SK-N-SH treated with all-trans-retinoic acid at 6 μM for 48 hours (cell line): ENCODE results near the gene KCNQ5.

ENCODE experiments used
- ATAC-seq: fragments of 200-7000 bp; cut with Tn5 transposase; 3 replicates; pipeline ENCODE4 v1.9.1; 2020; ENCODE audit warnings: mild to moderate bottlenecking, moderate library complexity
- ARNTL ChIP-seq: fragments of 450-650 bp; formaldehyde crosslinking; IDR thresholded peaks from 2 replicates; pipeline ENCODE4 v1.5.0; 2020; ENCODE audit warnings: low read depth, mild to moderate bottlenecking, moderate library complexity, borderline replicate concordance
- BACH2 ChIP-seq: fragments of 250-450 bp; sonication (Bioruptor Pico); IDR thresholded peaks from 2 replicates; pipeline ENCODE4 v1.9.0; 2021; ENCODE audit warnings: mild to moderate bottlenecking, borderline replicate concordance
- CSDC2 ChIP-seq: fragments of 250-450 bp; sonication (Bioruptor Pico); IDR thresholded peaks from 2 replicates; pipeline ENCODE4 v1.5.0; 2020; ENCODE audit warnings: mild to moderate bottlenecking, moderate library complexity
- ESRRG ChIP-seq: fragments of 250-450 bp; sonication (Bioruptor Pico); IDR thresholded peaks from 2 replicates; pipeline ENCODE4 v1.6.1; 2021; ENCODE audit warnings: mild to moderate bottlenecking
- GLIS3 ChIP-seq: fragments of 250-450 bp; sonication (Bioruptor Pico); IDR thresholded peaks from 2 replicates; pipeline ENCODE4 v1.5.0; 2020; ENCODE audit warnings: mild to moderate bottlenecking, moderate library complexity
- ISL1 ChIP-seq: fragments of 250-450 bp; sonication (Bioruptor Pico); IDR thresholded peaks from 2 replicates; pipeline ENCODE4 v2.1.2; 2022; ENCODE audit warnings: mild to moderate bottlenecking, moderate library complexity
- OSR1 ChIP-seq: fragments of 250-450 bp; sonication (Bioruptor Pico); IDR thresholded peaks from 2 replicates; pipeline ENCODE4 v1.8.0; 2022; ENCODE audit warnings: moderate library complexity, mild to moderate bottlenecking, inconsistent platforms
- PPARA ChIP-seq: fragments of 250-450 bp; sonication (Bioruptor Pico); IDR thresholded peaks from 2 replicates; pipeline ENCODE4 v1.5.0; 2020; ENCODE audit warnings: mild to moderate bottlenecking, borderline replicate concordance
- RARB ChIP-seq: fragments of 250-450 bp; sonication (Bioruptor Pico); IDR thresholded peaks from 2 replicates; pipeline ENCODE4 v1.8.0; 2021; ENCODE audit warnings: mild to moderate bottlenecking, moderate library complexity
- TCF4 ChIP-seq: fragments of 250-450 bp; sonication (Bioruptor Pico); IDR thresholded peaks from 2 replicates; pipeline ENCODE4 v1.8.0; 2021; ENCODE audit warnings: mild to moderate bottlenecking, moderate library complexity, borderline replicate concordance
- TOX ChIP-seq: fragments of 250-450 bp; sonication (Bioruptor Pico); IDR thresholded peaks from 2 replicates; pipeline ENCODE4 v1.8.0; 2021; ENCODE audit warnings: mild to moderate bottlenecking, moderate library complexity, borderline replicate concordance
- ZFP3 ChIP-seq: fragments of 250-450 bp; sonication (Bioruptor Pico); IDR thresholded peaks from 2 replicates; pipeline ENCODE4 v1.5.0; 2020; ENCODE audit warnings: mild to moderate bottlenecking, moderate library complexity
- ZFP30 ChIP-seq: fragments of 450-650 bp; formaldehyde crosslinking; IDR thresholded peaks from 2 replicates; pipeline ENCODE4 v1.5.0; 2022; ENCODE audit warnings: mild to moderate bottlenecking, moderate library complexity
- ZNF565 ChIP-seq: fragments of 450-650 bp; formaldehyde crosslinking; conservative IDR thresholded peaks from 2 replicates; pipeline ENCODE4 v1.5.0; 2020; ENCODE audit warnings: low read depth, mild to moderate bottlenecking, moderate library complexity
- ZNF8 ChIP-seq: fragments of 450-650 bp; formaldehyde crosslinking; IDR thresholded peaks from 2 replicates; pipeline ENCODE4 v1.5.0; 2020; ENCODE audit warnings: mild to moderate bottlenecking, moderate library complexity
- TF ChIP-seq, protein P1 (sequence below): fragments of 250-450 bp; sonication (Bioruptor Pico); IDR thresholded peaks from 2 replicates; pipeline ENCODE4 v1.5.0; 2020; ENCODE audit warnings: mild to moderate bottlenecking, moderate library complexity
- TF ChIP-seq, protein P2 (sequence below): fragments of 250-450 bp; sonication (Bioruptor Pico); IDR thresholded peaks from 2 replicates; pipeline ENCODE4 v1.5.1; 2021; ENCODE audit warnings: mild to moderate bottlenecking, moderate library complexity
- TF ChIP-seq, protein P3 (sequence below): fragments of 250-450 bp; sonication (Bioruptor Pico); IDR thresholded peaks from 2 replicates; pipeline ENCODE4 v1.5.1; 2020; ENCODE audit warnings: low read depth, mild to moderate bottlenecking, moderate library complexity
- TF ChIP-seq, protein P4 (sequence below): fragments of 250-450 bp; sonication (Bioruptor Pico); IDR thresholded peaks from 2 replicates; pipeline ENCODE4 v1.8.0; 2020; ENCODE audit warnings: mild to moderate bottlenecking, moderate library complexity, borderline replicate concordance
- TF ChIP-seq, protein P5 (sequence below): fragments of 250-450 bp; sonication (Bioruptor Pico); IDR thresholded peaks from 2 replicates; pipeline ENCODE4 v1.8.0; 2021; ENCODE audit warnings: low read depth, mild to moderate bottlenecking, moderate library complexity, borderline replicate concordance

KCNQ5 gene

DNA sequence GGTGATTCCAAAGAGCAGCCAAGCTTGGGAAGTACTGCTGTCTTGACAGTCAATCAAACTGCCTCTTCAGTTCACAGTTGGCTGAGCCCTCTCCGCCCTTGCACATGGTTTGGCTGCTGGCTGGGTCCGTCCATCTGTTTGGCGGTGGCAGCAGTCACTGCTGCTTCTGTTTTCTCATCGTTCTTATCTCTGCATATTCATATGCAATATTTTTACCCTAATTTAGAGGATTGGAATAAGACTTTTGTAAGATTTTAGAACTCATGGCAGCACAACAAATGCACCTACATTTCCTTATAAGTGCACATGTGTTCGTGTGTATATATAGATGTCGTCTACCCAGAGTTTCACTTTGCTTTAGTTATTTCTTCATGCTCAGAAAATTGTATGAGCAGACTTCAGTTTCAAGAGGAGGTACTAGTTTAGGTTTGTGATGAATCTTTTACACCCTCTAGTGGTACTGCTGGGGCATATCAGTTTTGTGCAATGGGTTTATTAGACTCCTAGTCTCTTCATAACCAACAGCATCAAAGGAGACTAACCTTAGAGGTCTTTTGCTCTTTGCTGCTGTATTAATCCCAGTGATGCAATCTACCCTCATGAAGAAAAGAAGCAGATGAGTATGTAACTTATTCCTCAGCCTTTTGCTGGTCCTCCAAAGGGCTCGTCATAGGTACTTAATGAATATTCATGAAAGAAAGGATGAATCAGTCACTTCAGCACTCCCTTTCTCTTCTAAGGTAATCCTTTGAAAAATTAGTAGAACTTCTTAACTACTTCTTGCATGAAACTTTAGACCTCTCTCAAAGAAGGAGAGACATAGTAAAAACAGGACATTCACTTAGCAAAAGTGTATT, 559.1 kb downstream of the KCNQ5 start:
- TF ChIP-seq, protein P1, sequence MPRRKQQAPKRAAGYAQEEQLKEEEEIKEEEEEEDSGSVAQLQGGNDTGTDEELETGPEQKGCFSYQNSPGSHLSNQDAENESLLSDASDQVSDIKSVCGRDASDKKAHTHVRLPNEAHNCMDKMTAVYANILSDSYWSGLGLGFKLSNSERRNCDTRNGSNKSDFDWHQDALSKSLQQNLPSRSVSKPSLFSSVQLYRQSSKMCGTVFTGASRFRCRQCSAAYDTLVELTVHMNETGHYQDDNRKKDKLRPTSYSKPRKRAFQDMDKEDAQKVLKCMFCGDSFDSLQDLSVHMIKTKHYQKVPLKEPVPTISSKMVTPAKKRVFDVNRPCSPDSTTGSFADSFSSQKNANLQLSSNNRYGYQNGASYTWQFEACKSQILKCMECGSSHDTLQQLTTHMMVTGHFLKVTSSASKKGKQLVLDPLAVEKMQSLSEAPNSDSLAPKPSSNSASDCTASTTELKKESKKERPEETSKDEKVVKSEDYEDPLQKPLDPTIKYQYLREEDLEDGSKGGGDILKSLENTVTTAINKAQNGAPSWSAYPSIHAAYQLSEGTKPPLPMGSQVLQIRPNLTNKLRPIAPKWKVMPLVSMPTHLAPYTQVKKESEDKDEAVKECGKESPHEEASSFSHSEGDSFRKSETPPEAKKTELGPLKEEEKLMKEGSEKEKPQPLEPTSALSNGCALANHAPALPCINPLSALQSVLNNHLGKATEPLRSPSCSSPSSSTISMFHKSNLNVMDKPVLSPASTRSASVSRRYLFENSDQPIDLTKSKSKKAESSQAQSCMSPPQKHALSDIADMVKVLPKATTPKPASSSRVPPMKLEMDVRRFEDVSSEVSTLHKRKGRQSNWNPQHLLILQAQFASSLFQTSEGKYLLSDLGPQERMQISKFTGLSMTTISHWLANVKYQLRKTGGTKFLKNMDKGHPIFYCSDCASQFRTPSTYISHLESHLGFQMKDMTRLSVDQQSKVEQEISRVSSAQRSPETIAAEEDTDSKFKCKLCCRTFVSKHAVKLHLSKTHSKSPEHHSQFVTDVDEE = no peak
- TF ChIP-seq, protein P2, sequence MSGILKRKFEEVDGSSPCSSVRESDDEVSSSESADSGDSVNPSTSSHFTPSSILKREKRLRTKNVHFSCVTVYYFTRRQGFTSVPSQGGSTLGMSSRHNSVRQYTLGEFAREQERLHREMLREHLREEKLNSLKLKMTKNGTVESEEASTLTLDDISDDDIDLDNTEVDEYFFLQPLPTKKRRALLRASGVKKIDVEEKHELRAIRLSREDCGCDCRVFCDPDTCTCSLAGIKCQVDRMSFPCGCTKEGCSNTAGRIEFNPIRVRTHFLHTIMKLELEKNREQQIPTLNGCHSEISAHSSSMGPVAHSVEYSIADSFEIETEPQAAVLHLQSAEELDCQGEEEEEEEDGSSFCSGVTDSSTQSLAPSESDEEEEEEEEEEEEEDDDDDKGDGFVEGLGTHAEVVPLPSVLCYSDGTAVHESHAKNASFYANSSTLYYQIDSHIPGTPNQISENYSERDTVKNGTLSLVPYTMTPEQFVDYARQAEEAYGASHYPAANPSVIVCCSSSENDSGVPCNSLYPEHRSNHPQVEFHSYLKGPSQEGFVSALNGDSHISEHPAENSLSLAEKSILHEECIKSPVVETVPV = no peak
- TF ChIP-seq, protein P3, sequence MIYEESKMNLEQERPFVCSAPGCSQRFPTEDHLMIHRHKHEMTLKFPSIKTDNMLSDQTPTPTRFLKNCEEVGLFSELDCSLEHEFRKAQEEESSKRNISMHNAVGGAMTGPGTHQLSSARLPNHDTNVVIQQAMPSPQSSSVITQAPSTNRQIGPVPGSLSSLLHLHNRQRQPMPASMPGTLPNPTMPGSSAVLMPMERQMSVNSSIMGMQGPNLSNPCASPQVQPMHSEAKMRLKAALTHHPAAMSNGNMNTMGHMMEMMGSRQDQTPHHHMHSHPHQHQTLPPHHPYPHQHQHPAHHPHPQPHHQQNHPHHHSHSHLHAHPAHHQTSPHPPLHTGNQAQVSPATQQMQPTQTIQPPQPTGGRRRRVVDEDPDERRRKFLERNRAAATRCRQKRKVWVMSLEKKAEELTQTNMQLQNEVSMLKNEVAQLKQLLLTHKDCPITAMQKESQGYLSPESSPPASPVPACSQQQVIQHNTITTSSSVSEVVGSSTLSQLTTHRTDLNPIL = no peak
- no peak for TF ChIP-seq OSR1 (CRISPR knock-in tag)
- TF ChIP-seq, protein P4, sequence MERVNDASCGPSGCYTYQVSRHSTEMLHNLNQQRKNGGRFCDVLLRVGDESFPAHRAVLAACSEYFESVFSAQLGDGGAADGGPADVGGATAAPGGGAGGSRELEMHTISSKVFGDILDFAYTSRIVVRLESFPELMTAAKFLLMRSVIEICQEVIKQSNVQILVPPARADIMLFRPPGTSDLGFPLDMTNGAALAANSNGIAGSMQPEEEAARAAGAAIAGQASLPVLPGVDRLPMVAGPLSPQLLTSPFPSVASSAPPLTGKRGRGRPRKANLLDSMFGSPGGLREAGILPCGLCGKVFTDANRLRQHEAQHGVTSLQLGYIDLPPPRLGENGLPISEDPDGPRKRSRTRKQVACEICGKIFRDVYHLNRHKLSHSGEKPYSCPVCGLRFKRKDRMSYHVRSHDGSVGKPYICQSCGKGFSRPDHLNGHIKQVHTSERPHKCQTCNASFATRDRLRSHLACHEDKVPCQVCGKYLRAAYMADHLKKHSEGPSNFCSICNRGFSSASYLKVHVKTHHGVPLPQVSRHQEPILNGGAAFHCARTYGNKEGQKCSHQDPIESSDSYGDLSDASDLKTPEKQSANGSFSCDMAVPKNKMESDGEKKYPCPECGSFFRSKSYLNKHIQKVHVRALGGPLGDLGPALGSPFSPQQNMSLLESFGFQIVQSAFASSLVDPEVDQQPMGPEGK = no peak
- no peak for TF ChIP-seq ARNTL
- TF ChIP-seq PPARA (CRISPR knock-in tag) = no peak
- TF ChIP-seq ZFP30 (CRISPR knock-in tag) = no peak
- no peak for TF ChIP-seq ZFP3 (CRISPR knock-in tag)
- TF ChIP-seq TOX (CRISPR knock-in tag) = no peak
- TF ChIP-seq ESRRG (CRISPR knock-in tag) = no peak
- no peak for TF ChIP-seq ZNF565
- no peak for TF ChIP-seq CSDC2 (CRISPR knock-in tag)
- no peak for TF ChIP-seq RARB (CRISPR knock-in tag)
- TF ChIP-seq, all 23 proteins: peak for 0
- ATAC-seq = peak; percentile 98

DNA sequence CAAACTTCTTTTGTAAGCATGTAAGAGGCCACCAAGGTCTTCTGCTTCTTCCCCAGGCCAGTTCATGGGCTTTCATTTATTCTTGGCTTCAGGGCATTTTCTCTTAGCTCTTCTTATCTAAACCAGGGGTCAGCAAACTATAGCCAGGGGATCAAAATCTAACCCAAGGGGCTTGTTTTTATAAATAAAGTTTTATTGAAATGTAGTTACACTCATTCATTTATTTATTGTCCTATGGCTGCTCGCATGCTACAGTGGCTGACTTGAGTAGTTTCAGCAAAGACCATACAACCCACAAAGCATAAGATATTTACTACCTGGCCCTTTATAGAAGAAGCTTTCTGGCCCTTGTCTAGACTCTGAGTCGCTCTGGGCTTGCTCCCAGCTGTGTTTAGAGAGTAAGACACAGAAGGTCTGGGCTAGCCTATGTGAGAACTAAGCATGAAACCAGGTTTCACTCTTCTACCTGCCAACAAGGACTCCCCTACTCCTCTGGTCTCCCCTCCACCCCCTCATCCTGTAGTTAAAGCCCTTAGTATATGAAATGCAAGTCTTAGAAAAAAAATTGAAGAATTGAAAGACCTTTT, 560.2 kb downstream of the KCNQ5 start:
- ATAC-seq = no peak
- TF ChIP-seq ZNF8 (no peak), ZFP30 (CRISPR knock-in tag) (no peak), TCF4 (CRISPR knock-in tag) (no peak), ZFP3 (CRISPR knock-in tag) (no peak), ARNTL (no peak), BACH2 (CRISPR knock-in tag) (no peak), TOX (CRISPR knock-in tag) (no peak), OSR1 (CRISPR knock-in tag) (no peak), GLIS3 (CRISPR knock-in tag) (no peak), ISL1 (CRISPR knock-in tag) (no peak)
- TF ChIP-seq, protein P5, sequence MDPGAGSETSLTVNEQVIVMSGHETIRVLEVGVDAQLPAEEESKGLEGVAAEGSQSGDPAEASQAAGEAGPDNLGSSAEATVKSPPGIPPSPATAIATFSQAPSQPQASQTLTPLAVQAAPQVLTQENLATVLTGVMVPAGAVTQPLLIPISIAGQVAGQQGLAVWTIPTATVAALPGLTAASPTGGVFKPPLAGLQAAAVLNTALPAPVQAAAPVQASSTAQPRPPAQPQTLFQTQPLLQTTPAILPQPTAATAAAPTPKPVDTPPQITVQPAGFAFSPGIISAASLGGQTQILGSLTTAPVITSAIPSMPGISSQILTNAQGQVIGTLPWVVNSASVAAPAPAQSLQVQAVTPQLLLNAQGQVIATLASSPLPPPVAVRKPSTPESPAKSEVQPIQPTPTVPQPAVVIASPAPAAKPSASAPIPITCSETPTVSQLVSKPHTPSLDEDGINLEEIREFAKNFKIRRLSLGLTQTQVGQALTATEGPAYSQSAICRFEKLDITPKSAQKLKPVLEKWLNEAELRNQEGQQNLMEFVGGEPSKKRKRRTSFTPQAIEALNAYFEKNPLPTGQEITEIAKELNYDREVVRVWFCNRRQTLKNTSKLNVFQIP = no peak
- TF ChIP-seq, protein P3 = no peak
- TF ChIP-seq, protein P4 = no peak
- TF ChIP-seq, protein P2 = no peak
- TF ChIP-seq, protein P1 = no peak
